NCI-H1930 (cell line): Measurements from ENCODE around the gene NBEAL2.
"Not testable (repeated sequence)": the region's sequence is repeated elsewhere in the genome, so short reads cannot be mapped to it uniquely, and the experiment has no call there.

ENCODE experiments used
- DNase-seq, 2 experiments: peaks; one replicate each; lab custom pipeline; 2025; lab: John Stamatoyannopoulos, UW

The NBEAL2 gene

GRCh38 chr3:46962427-46962826 lies 17.0 kb upstream of the NBEAL2 start:
- no peak for DNase-seq

GRCh38 chr3:46962990-46963389 lies 16.5 kb upstream of the NBEAL2 start:
- DNase-seq, result no peak

- DNase-seq, result not testable (repeated sequence)
These were observed 15.4 kb upstream of the NBEAL2 start for GRCh38 chr3:46964038-46964590.

GRCh38 chr3:46965151-46965550 lies 14.3 kb upstream of the NBEAL2 start:
- no peak for DNase-seq

- no peak for DNase-seq
These were observed 12.7 kb upstream of the NBEAL2 start for GRCh38 chr3:46966811-46967210.

- DNase-seq, result no peak
These were observed 10.6 kb upstream of the NBEAL2 start for GRCh38 chr3:46968783-46969428.

- no peak for DNase-seq
These were observed 8.9 kb upstream of the NBEAL2 start for GRCh38 chr3:46970391-46971091.

- DNase-seq, result no peak
These were observed 8.3 kb upstream of the NBEAL2 start for GRCh38 chr3:46971151-46971550.

GRCh38 chr3:46971742-46972141 lies 7.7 kb upstream of the NBEAL2 start:
- DNase-seq, result no peak

- no peak for DNase-seq
These were observed 7.1 kb upstream of the NBEAL2 start for GRCh38 chr3:46972396-46972795.

GRCh38 chr3:46974421-46975171 lies 4.9 kb upstream of the NBEAL2 start:
- no peak for DNase-seq

- peak; percentile 88 for DNase-seq
These were observed 2.9 kb upstream of the NBEAL2 start, which contains the start of gene CCDC12 for GRCh38 chr3:46976326-46977190. Gene CCDC12, minus strand, starts transcription at chr3:46976745. Its CDS starts 13 bp downstream, at chr3:46976732.

- DNase-seq, result no peak
These were observed 1.7 kb upstream of the NBEAL2 start for GRCh38 chr3:46977811-46978195.

- no peak for DNase-seq
These were observed 1.1 kb upstream of the NBEAL2 start for GRCh38 chr3:46978381-46978780.

GRCh38 chr3:46979958-46980497 lies 562 bp downstream of the NBEAL2 start:
- DNase-seq, result no peak

- no peak for DNase-seq
These were observed 2.5 kb downstream of the NBEAL2 start for GRCh38 chr3:46981932-46982471.

- no peak for DNase-seq
These were observed 3.1 kb downstream of the NBEAL2 start for GRCh38 chr3:46982546-46982945.

GRCh38 chr3:46984591-46985459 lies 5.4 kb downstream of the NBEAL2 start:
- no peak for DNase-seq

GRCh38 chr3:46985588-46985987 lies 6.1 kb downstream of the NBEAL2 start:
- no peak for DNase-seq
